SK-MEL-5 (cell line): ENCODE measurements around the gene HCN3. TPM values are rescaled to one million over a fixed set of nuclear protein-coding genes. Genes with fewer than 3 reads are reported as not detected.

Source experiments
- total RNA-seq: library from RNA; depleted of rRNA; stranded (reverse); fragments of >200 nt; shearing (Covaris generic); gene quantifications from 2 replicates; pipeline ENCODE4 v1.2.3, GENCODE V29; 2014; rRNA removed

HCN3 gene
- total RNA-seq, 1 experiment from 2014 or later: 2.9 TPM

Other genes with a start within 250 kb of the HCN3 start
- gene DCST2, start 243.7 kb upstream of the HCN3 start, total RNA-seq: 0.18 TPM in 1 of 2 replicates, not detected in the other
- gene DCST1, start 243.6 kb upstream of the HCN3 start, total RNA-seq: not detected in 2 replicates
- 62.0 and 67.1 TPM in 2 replicates for gene ADAM15, start 226.1 kb upstream of the HCN3 start, total RNA-seq
- gene EFNA4, start 213.7 kb upstream of the HCN3 start, total RNA-seq: 12.7 and 13.9 TPM in 2 replicates
- 6.6 and 8.2 TPM in 2 replicates for gene EFNA3, start 198.6 kb upstream of the HCN3 start, total RNA-seq
- gene EFNA1, start 149.6 kb upstream of the HCN3 start, total RNA-seq: 25.3 and 25.7 TPM in 2 replicates
- gene SLC50A1, start 141.6 kb upstream of the HCN3 start, total RNA-seq: 57.4 and 61.6 TPM in 2 replicates
- gene DPM3, start 136.9 kb upstream of the HCN3 start, total RNA-seq: 28.5 and 36.9 TPM in 2 replicates
- gene KRTCAP2, start 104.2 kb upstream of the HCN3 start, total RNA-seq: 326 and 369 TPM in 2 replicates
- 0.85 and 1.3 TPM in 2 replicates for gene TRIM46, start 103.6 kb upstream of the HCN3 start, total RNA-seq
- gene THBS3, start 69.6 kb upstream of the HCN3 start, total RNA-seq: 11.4 and 12.1 TPM in 2 replicates
- gene MTX1, start 68.8 kb upstream of the HCN3 start, total RNA-seq: 128 and 140 TPM in 2 replicates
- 6.3 and 7.9 TPM in 2 replicates for gene ENTREP3, start 22.0 kb upstream of the HCN3 start, total RNA-seq
- gene SCAMP3, start 15.1 kb upstream of the HCN3 start, total RNA-seq: 336 and 344 TPM in 2 replicates
- gene CLK2, start 4.0 kb upstream of the HCN3 start, total RNA-seq: 16.4 and 28.1 TPM in 2 replicates
- 0.11 TPM in 1 of 2 replicates, not detected in the other for gene PKLR, start 24.0 kb downstream of the HCN3 start, total RNA-seq
- gene FDPS, start 31.4 kb downstream of the HCN3 start, total RNA-seq: 202 and 212 TPM in 2 replicates
- gene RUSC1, start 43.4 kb downstream of the HCN3 start, total RNA-seq: 8.3 and 10.7 TPM in 2 replicates